Measurements from ENCODE around the gene NPPB.

The NPPB gene

GRCh38 chr1:11838349-11839272 is 20.1 kb downstream of the NPPB start:
- H3K9ac ChIP-seq (ENCODE audit: low read depth, low read length) = no peak overlapping the region
- no peaks in the 10 kb centered on the region for H3K4me1 ChIP-seq (ENCODE audit: insufficient read depth, low read length)
- H3K9me3 ChIP-seq (ENCODE audit: control insufficient read depth, insufficient read depth, low read length) = no peaks in the 10 kb centered on the region
- H3K36me3 ChIP-seq (ENCODE audit: insufficient read depth, low read length) = peaks cover 52% of the 10 kb centered on the region

- Histone ChIP-seq H3K36me3 (ENCODE audit: insufficient read depth, low read length) (peaks cover 53% of the 10 kb centered on the region), H3K9ac (ENCODE audit: low read depth, low read length) (no peak overlapping the region), H3K9me3 (ENCODE audit: control insufficient read depth, insufficient read depth, low read length) (no peaks in the 10 kb centered on the region), H3K4me1 (ENCODE audit: insufficient read depth, low read length) (no peaks in the 10 kb centered on the region)
These were observed 20.9 kb downstream of the NPPB start for GRCh38 chr1:11837767-11838348.

GRCh38 chr1:11836955-11837766 is 21.6 kb downstream of the NPPB start:
- Histone ChIP-seq H3K4me1 (ENCODE audit: insufficient read depth, low read length) (no peaks in the 10 kb centered on the region), H3K9me3 (ENCODE audit: control insufficient read depth, insufficient read depth, low read length) (no peaks in the 10 kb centered on the region), H3K9ac (ENCODE audit: low read depth, low read length) (no peak overlapping the region), H3K36me3 (ENCODE audit: insufficient read depth, low read length) (peaks cover 46% of the 10 kb centered on the region)

GRCh38 chr1:11835441-11836225 is 23.1 kb downstream of the NPPB start:
- H3K9ac ChIP-seq (ENCODE audit: low read depth, low read length) = no peak overlapping the region

GRCh38 chr1:11833900-11834299 is 24.8 kb downstream of the NPPB start:
- H3K9ac ChIP-seq (ENCODE audit: low read depth, low read length) = no peak overlapping the region
- no peaks in the 10 kb centered on the region for H3K9me3 ChIP-seq (ENCODE audit: control insufficient read depth, insufficient read depth, low read length)
- peaks cover 27% of the 10 kb centered on the region for H3K36me3 ChIP-seq (ENCODE audit: insufficient read depth, low read length)
- H3K4me1 ChIP-seq (ENCODE audit: insufficient read depth, low read length) = no peaks in the 10 kb centered on the region

More at GRCh38 chr1:11835441-11836225, 23.1 kb downstream of the NPPB start:
- H3K9me3 ChIP-seq (ENCODE audit: control insufficient read depth, insufficient read depth, low read length) = no peaks in the 10 kb centered on the region
- H3K36me3 ChIP-seq (ENCODE audit: insufficient read depth, low read length) = peaks cover 37% of the 10 kb centered on the region
- no peaks in the 10 kb centered on the region for H3K4me1 ChIP-seq (ENCODE audit: insufficient read depth, low read length)

- no peaks in the 10 kb centered on the region for H3K4me1 ChIP-seq (ENCODE audit: insufficient read depth, low read length)
- peaks cover 30% of the 10 kb centered on the region for H3K36me3 ChIP-seq (ENCODE audit: insufficient read depth, low read length)
- no peaks in the 10 kb centered on the region for H3K9me3 ChIP-seq (ENCODE audit: control insufficient read depth, insufficient read depth, low read length)
- no peak overlapping the region for H3K9ac ChIP-seq (ENCODE audit: low read depth, low read length)
These were observed 25.2 kb downstream of the NPPB start for GRCh38 chr1:11833497-11833896.

- H3K9ac ChIP-seq (ENCODE audit: low read depth, low read length) = no peak overlapping the region
- H3K4me1 ChIP-seq (ENCODE audit: insufficient read depth, low read length) = no peaks in the 10 kb centered on the region
- no peaks in the 10 kb centered on the region for H3K9me3 ChIP-seq (ENCODE audit: control insufficient read depth, insufficient read depth, low read length)
- peaks cover 31% of the 10 kb centered on the region for H3K36me3 ChIP-seq (ENCODE audit: insufficient read depth, low read length)
These were observed 26.6 kb downstream of the NPPB start for GRCh38 chr1:11831945-11832725.

- Histone ChIP-seq H3K4me1 (ENCODE audit: insufficient read depth, low read length) (no peaks in the 10 kb centered on the region), H3K9ac (ENCODE audit: low read depth, low read length) (no peak overlapping the region), H3K36me3 (ENCODE audit: insufficient read depth, low read length) (peaks cover 16% of the 10 kb centered on the region), H3K9me3 (ENCODE audit: control insufficient read depth, insufficient read depth, low read length) (no peaks in the 10 kb centered on the region)
These were observed 30.2 kb downstream of the NPPB start for GRCh38 chr1:11828511-11828910.

- Histone ChIP-seq H3K36me3 (ENCODE audit: insufficient read depth, low read length) (peaks cover 16% of the 10 kb centered on the region), H3K9me3 (ENCODE audit: control insufficient read depth, insufficient read depth, low read length) (no peaks in the 10 kb centered on the region), H3K9ac (ENCODE audit: low read depth, low read length) (no peak overlapping the region), H3K4me1 (ENCODE audit: insufficient read depth, low read length) (no peaks in the 10 kb centered on the region)
These were observed 31.8 kb downstream of the NPPB start for GRCh38 chr1:11826946-11827345.

- Histone ChIP-seq H3K9ac (ENCODE audit: low read depth, low read length) (no peak overlapping the region), H3K9me3 (ENCODE audit: control insufficient read depth, insufficient read depth, low read length) (no peaks in the 10 kb centered on the region), H3K4me1 (ENCODE audit: insufficient read depth, low read length) (no peaks in the 10 kb centered on the region), H3K36me3 (ENCODE audit: insufficient read depth, low read length) (peaks cover 12% of the 10 kb centered on the region)
These were observed 33.6 kb downstream of the NPPB start for GRCh38 chr1:11825131-11825530.

GRCh38 chr1:11823366-11824137 is 35.2 kb downstream of the NPPB start:
- peaks cover 4% of the 10 kb centered on the region for H3K36me3 ChIP-seq (ENCODE audit: insufficient read depth, low read length)
- H3K9ac ChIP-seq (ENCODE audit: low read depth, low read length) = no peak overlapping the region
- no peaks in the 10 kb centered on the region for H3K9me3 ChIP-seq (ENCODE audit: control insufficient read depth, insufficient read depth, low read length)
- no peaks in the 10 kb centered on the region for H3K4me1 ChIP-seq (ENCODE audit: insufficient read depth, low read length)

- Histone ChIP-seq H3K4me1 (ENCODE audit: insufficient read depth, low read length) (no peaks in the 10 kb centered on the region), H3K9me3 (ENCODE audit: control insufficient read depth, insufficient read depth, low read length) (no peaks in the 10 kb centered on the region), H3K9ac (ENCODE audit: low read depth, low read length) (no peak overlapping the region), H3K36me3 (ENCODE audit: insufficient read depth, low read length) (peaks cover 8% of the 10 kb centered on the region; the same call in 1 of the 2 replicates)
These were observed 36.7 kb downstream of the NPPB start for GRCh38 chr1:11822091-11822490.

- Histone ChIP-seq H3K36me3 (ENCODE audit: insufficient read depth, low read length) (peaks cover 24% of the 10 kb centered on the region; the same call in 1 of the 2 replicates), H3K9me3 (ENCODE audit: control insufficient read depth, insufficient read depth, low read length) (no peaks in the 10 kb centered on the region), H3K4me1 (ENCODE audit: insufficient read depth, low read length) (no peaks in the 10 kb centered on the region), H3K9ac (ENCODE audit: low read depth, low read length) (no peak overlapping the region)
These were observed 41.6 kb downstream of the NPPB start for GRCh38 chr1:11817192-11817591.

Data from ES-I3 (cell line).